Liver (tissue), 9 donors: ENCODE results near the gene GALNT14. TPM values are rescaled to one million over a fixed set of nuclear protein-coding genes. Genes with fewer than 3 reads are reported as not detected.

Experiments used
- DNase-seq: peaks from one replicate; pipeline ENCODE4 v3.0.0-alpha.2; 2017; ENCODE audit warnings: low spot score
- H3K27ac ChIP-seq, 2 donors: one replicate each; pipeline ENCODE4 v1.7.0; 2013; ENCODE audit warnings: inconsistent platforms in 2 of 2, low read length in 2 of 2, control low read depth in 1 of 2, low read depth in 1 of 2, mild to moderate bottlenecking in 1 of 2
- H3K27me3 ChIP-seq, 4 donors: one replicate each; pipeline versions ENCODE4 v1.6.1 to v1.7.0; 2013; ENCODE audit warnings: low read length in 3 of 4, inconsistent platforms in 1 of 4, mild to moderate bottlenecking in 1 of 4, moderate library complexity in 1 of 4; ENCODE audit not compliant: control insufficient read depth in 4 of 4, insufficient read depth in 4 of 4
- H3K36me3 ChIP-seq, 4 donors: one replicate each; pipeline versions ENCODE4 v1.6.1 to v1.7.0; 2013; ENCODE audit warnings: low read length in 3 of 4, mild to moderate bottlenecking in 3 of 4, low read depth in 1 of 4, moderate library complexity in 1 of 4; ENCODE audit not compliant: control insufficient read depth in 4 of 4, insufficient read depth in 3 of 4
- H3K4me1 ChIP-seq, 4 donors: one replicate each; pipeline versions ENCODE4 v1.6.1 to v1.7.0; 2013; ENCODE audit warnings: low read length in 3 of 4, mild to moderate bottlenecking in 3 of 4, moderate library complexity in 1 of 4; ENCODE audit not compliant: control insufficient read depth in 4 of 4, insufficient read depth in 4 of 4
- H3K4me3 ChIP-seq, 3 donors: one replicate each; pipeline versions ENCODE4 v1.6.1 to v1.7.0; 2013; ENCODE audit warnings: low read length in 3 of 3, control low read depth in 1 of 3, low read depth in 1 of 3, mild to moderate bottlenecking in 1 of 3
- H3K9ac ChIP-seq, 2 donors: one replicate each; pipeline ENCODE4 v1.7.0; 2013; ENCODE audit warnings: low read length in 2 of 2, mild to moderate bottlenecking in 2 of 2, moderate library complexity in 2 of 2, control low read depth in 1 of 2, low read depth in 1 of 2
- H3K9me3 ChIP-seq, 4 donors: one replicate each; pipeline versions ENCODE4 v1.6.1 to v1.7.0; 2013; ENCODE audit warnings: low read length in 3 of 4; ENCODE audit not compliant: control insufficient read depth in 4 of 4
- CTCF ChIP-seq: fragments of 150-350 bp; IDR thresholded peaks from 2 replicates; pipeline ENCODE4 v1.5.1; 2017; ENCODE audit warnings: improper control_type of control experiment, low read depth, low read length; ENCODE audit not compliant: missing input control
- EGR1 ChIP-seq, 2 donors: IDR thresholded peaks; 2 replicates each; pipeline ENCODE4 v1.6.1; 2016 to 2018; ENCODE audit warnings: antibody characterized with exemption in 2 of 2, low read depth in 2 of 2
- FOXA1 ChIP-seq: IDR thresholded peaks from 2 replicates; pipeline ENCODE4 v1.6.1; 2016; ENCODE audit warnings: antibody characterized with exemption
- FOXA2 ChIP-seq: IDR thresholded peaks from 2 replicates; pipeline ENCODE4 v1.6.1; 2016; ENCODE audit warnings: antibody characterized with exemption
- GABPA ChIP-seq, 2 donors: IDR thresholded peaks in 1 of 2; conservative IDR thresholded peaks in 1 of 2; 2 replicates each; pipeline ENCODE4 v1.6.1; 2016; ENCODE audit warnings: antibody characterized with exemption in 2 of 2, mild to moderate bottlenecking in 1 of 2, moderate library complexity in 1 of 2
- HNF4A ChIP-seq, 2 donors: conservative IDR thresholded peaks; 2 replicates each; pipeline ENCODE4 v1.6.1; 2016; ENCODE audit warnings: antibody characterized with exemption in 2 of 2, mild to moderate bottlenecking in 2 of 2
- JUND ChIP-seq, 2 donors: IDR thresholded peaks; 2 replicates each; pipeline ENCODE4 v1.6.1; 2016; ENCODE audit warnings: antibody characterized with exemption in 2 of 2
- MAX ChIP-seq: IDR thresholded peaks from 2 replicates; pipeline ENCODE4 v1.6.1; 2016; ENCODE audit warnings: antibody characterized with exemption
- NR2F2 ChIP-seq: IDR thresholded peaks from 2 replicates; pipeline ENCODE4 v1.6.1; 2016; ENCODE audit warnings: antibody characterized with exemption
- RAD21 ChIP-seq, 2 donors: IDR thresholded peaks; 2 replicates each; pipeline ENCODE4 v1.6.1; 2016; ENCODE audit warnings: antibody characterized with exemption in 2 of 2, mild to moderate bottlenecking in 2 of 2
- REST ChIP-seq: IDR thresholded peaks from 2 replicates; pipeline ENCODE4 v1.6.1; 2016; ENCODE audit warnings: antibody characterized with exemption, mild to moderate bottlenecking
- RXRA ChIP-seq, 2 donors: IDR thresholded peaks; 2 replicates each; pipeline ENCODE4 v1.6.1; 2017 to 2018; ENCODE audit warnings: antibody characterized with exemption in 2 of 2, mild to moderate bottlenecking in 1 of 2
- SP1 ChIP-seq: IDR thresholded peaks from 2 replicates; pipeline ENCODE4 v1.6.1; 2018; ENCODE audit warnings: antibody characterized with exemption, mild to moderate bottlenecking
- TAF1 ChIP-seq: conservative IDR thresholded peaks from 2 replicates; pipeline ENCODE4 v1.6.1; 2016; ENCODE audit warnings: antibody characterized with exemption, mild to moderate bottlenecking
- YY1 ChIP-seq: IDR thresholded peaks from 2 replicates; pipeline ENCODE4 v1.6.1; 2016; ENCODE audit warnings: antibody characterized with exemption, mild to moderate bottlenecking
- WGBS: extraction: QIAGEN DNeasy Blood & Tissue Kit; methylation state at CpG from one replicate; pipeline ENCODE4 v1.1.7; 2013; 5-methylcytosine and 5-hydroxymethylcytosine counted together
- polyA plus RNA-seq, 2 donors: library from polyadenylated mRNA; stranded (reverse) in 1 of 2; unstranded in 1 of 2; fragments of 200-250 nt in 1 of 2; fragments of >200 nt in 1 of 2; fragmentation: Nextera tagmentation in 1 of 2; extraction: Ambion mirVana in 1 of 2; gene quantifications; one replicate each; pipeline versions ENCODE4 v1.2.1 to v1.2.3, GENCODE V29; 2013 to 2015
- total RNA-seq, 2 donors: library from RNA; depleted of rRNA; stranded (reverse); fragments of >200 nt; gene quantifications; one replicate each; pipeline ENCODE4 v1.2.3, GENCODE V29; 2014
- TF ChIP-seq, protein P1 (sequence below): IDR thresholded peaks from 2 replicates; pipeline ENCODE4 v1.6.1; 2016; ENCODE audit warnings: antibody characterized with exemption
- TF ChIP-seq, protein P2 (sequence below): IDR thresholded peaks from 2 replicates; pipeline ENCODE4 v1.6.1; 2016; ENCODE audit warnings: antibody characterized with exemption
- donor health status: healthy.
- donor health status: healthy.
- donor health status: healthy.
- donor health status: healthy.
- donor health status: healthy.

The GALNT14 gene
- total and polyA plus RNA-seq, 4 donors, result 0.86 to 2.0 (median 1.5) TPM

GRCh38 chr2:31032475-31032874 is 105.8 kb downstream of the GALNT14 start:
- no peak for DNase-seq
- no peak for TF ChIP-seq CTCF
- TF ChIP-seq MAX, result no peak
- no peak for TF ChIP-seq EGR1 (IDR thresholded peaks at IDR 0.05; ENCODE audit: low read depth in 2 of 2)
- no peak for TF ChIP-seq SP1
- no peak for TF ChIP-seq HNF4A (conservative IDR thresholded peaks at IDR 0.05)
- TF ChIP-seq, protein P1, sequence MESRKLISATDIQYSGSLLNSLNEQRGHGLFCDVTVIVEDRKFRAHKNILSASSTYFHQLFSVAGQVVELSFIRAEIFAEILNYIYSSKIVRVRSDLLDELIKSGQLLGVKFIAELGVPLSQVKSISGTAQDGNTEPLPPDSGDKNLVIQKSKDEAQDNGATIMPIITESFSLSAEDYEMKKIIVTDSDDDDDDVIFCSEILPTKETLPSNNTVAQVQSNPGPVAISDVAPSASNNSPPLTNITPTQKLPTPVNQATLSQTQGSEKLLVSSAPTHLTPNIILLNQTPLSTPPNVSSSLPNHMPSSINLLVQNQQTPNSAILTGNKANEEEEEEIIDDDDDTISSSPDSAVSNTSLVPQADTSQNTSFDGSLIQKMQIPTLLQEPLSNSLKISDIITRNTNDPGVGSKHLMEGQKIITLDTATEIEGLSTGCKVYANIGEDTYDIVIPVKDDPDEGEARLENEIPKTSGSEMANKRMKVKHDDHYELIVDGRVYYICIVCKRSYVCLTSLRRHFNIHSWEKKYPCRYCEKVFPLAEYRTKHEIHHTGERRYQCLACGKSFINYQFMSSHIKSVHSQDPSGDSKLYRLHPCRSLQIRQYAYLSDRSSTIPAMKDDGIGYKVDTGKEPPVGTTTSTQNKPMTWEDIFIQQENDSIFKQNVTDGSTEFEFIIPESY, result no peak
- TF ChIP-seq NR2F2, result no peak
- WGBS, result 81% methylated on average over 3 of the region's 3 CpGs
- Histone ChIP-seq H3K27me3 (peaks cover 0 to 2% (median 0%) of the 10 kb centered on the region in 4 donors), H3K4me1 (no peaks in the 10 kb centered on the region), H3K27ac (no peak overlapping the region), H3K36me3 (no peaks in the 10 kb centered on the region), H3K9ac (no peak overlapping the region), H3K4me3 (no peak overlapping the region), H3K9me3 (peaks cover 0 to 9% (median 6%) of the 10 kb centered on the region in 4 donors)

DNA sequence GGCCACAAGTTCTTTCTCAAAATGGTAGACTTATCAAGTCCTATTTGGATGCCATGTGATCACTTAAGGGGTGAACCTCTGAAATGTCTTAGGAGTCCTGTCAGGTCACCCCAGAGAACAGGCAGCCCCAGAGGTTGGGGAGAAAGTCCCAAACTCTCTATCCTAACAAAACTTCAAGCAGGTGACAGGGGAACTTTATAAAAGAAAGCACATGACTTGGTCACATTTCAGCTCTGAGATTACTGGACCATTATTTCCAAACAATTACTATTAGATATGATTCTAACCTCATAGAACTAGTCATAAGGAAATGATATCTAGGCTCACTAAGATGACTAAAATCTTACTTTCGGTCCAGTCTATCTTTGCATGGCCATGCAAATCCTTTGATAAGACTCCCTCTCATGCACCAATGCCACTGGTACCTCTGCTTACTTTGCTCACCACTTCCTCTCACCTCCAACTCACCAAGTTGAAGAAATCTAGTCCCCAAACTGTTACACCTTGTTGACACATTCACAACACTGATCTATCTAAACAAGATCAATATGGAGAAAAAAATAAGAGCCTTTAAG is 107.0 kb downstream of the GALNT14 start:
- Histone ChIP-seq H3K4me1 (no peaks in the 10 kb centered on the region), H3K4me3 (no peak overlapping the region), H3K27me3 (peaks cover 0 to 2% (median 0%) of the 10 kb centered on the region in 4 donors), H3K36me3 (no peaks in the 10 kb centered on the region), H3K9ac (no peak overlapping the region), H3K9me3 (peaks cover 0 to under 1% (median under 1%) of the 10 kb centered on the region in 4 donors), H3K27ac (no peak overlapping the region)
- TF ChIP-seq REST (no peak), TAF1 (no peak), GABPA (IDR thresholded peaks at IDR 0.05 in 1 of 2, conservative IDR thresholded peaks at IDR 0.05 in 1 of 2) (no peak), NR2F2 (no peak), JUND (IDR thresholded peaks at IDR 0.05) (no peak), YY1 (no peak), EGR1 (IDR thresholded peaks at IDR 0.05; ENCODE audit: low read depth in 2 of 2) (no peak), FOXA2 (no peak), HNF4A (conservative IDR thresholded peaks at IDR 0.05) (no peak), RXRA (IDR thresholded peaks at IDR 0.05) (no peak), CTCF (no peak), RAD21 (IDR thresholded peaks at IDR 0.05) (no peak), MAX (no peak), FOXA1 (no peak)
- TF ChIP-seq, protein P2, sequence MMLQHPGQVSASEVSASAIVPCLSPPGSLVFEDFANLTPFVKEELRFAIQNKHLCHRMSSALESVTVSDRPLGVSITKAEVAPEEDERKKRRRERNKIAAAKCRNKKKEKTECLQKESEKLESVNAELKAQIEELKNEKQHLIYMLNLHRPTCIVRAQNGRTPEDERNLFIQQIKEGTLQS, result no peak
- TF ChIP-seq, protein P1, result no peak
- no peak for DNase-seq
- WGBS, result 67% methylated on average over 1 of the region's 1 CpG
